ENCODE data around the gene BBS1.

BBS1 gene

DNA sequence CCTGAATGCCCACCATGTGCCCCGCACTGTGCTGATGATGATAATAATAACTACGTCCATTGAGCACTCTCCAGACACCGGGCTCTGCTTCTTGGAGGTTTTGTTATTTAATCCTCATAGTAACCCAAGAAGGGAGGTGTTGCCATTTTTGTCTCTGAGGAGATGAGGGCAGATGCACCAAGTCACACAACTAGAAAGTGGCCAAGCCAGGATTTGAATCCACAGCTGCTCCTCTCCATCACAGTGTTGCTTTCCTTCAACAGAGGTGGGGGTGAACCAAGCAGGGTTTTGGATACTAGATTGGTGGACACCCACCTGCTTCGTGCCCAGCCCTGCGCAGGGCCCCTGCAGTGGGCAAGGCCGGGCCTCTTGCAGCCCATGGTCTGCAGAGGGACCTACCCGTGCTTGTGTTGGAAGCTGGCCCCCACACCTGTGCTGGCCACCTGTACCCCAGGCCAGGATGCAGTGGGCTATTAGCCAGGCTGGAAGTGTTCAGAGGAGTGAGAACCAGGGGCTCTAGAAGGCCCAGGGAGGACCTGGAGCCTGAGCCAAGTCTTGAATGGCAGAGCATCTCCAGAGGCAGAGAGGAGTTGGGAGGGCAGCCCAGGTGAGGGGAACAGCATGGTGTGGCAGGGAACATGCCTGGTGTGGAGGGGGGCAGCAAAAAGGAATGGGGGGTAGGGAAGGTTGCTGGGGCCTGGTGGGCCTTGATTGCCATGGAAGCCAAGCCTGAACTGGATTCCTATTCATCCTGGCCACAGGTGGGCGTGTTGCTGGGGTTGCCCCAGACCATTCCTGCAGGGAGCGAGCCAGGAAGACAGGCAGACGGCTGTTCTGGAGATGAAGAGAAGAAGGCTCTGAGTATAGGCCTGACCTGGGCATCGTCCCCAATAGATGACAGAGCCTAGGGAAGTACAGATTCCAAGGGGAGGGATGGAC lies 32.9 kb upstream of the BBS1 start:
- DNase-seq = no peak

DNA sequence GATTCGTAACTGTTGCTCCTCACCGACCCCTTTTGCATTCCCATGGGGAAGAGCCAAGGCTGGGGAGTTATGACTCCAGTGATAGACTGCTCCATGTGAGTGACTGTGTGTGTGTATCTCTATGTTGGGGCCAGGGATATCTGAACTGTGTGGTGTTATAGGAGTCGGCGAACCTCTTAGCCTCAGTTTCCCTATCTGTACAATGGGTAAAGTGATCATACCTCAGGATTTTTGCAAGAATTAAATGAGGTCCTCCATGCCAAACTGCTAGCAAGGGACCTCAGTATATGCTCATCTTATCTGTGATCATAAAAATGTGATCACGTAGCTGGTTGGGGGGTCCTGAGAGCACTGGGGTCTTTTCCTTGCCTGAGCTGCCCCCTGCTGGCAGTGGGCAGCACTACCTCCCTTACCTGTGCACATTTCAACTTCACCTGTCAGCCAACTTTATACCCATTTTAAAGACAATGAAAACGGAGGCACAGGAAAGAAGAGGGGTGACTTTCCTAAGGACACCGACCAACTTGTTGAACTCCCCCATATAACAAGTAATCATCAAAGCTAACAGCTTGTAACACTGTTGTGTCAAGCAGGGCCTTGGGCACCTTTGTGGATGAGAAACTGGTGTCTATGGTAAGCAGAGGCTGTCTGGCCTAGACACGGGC lies 31.6 kb upstream of the BBS1 start:
- no peak for DNase-seq

DNA sequence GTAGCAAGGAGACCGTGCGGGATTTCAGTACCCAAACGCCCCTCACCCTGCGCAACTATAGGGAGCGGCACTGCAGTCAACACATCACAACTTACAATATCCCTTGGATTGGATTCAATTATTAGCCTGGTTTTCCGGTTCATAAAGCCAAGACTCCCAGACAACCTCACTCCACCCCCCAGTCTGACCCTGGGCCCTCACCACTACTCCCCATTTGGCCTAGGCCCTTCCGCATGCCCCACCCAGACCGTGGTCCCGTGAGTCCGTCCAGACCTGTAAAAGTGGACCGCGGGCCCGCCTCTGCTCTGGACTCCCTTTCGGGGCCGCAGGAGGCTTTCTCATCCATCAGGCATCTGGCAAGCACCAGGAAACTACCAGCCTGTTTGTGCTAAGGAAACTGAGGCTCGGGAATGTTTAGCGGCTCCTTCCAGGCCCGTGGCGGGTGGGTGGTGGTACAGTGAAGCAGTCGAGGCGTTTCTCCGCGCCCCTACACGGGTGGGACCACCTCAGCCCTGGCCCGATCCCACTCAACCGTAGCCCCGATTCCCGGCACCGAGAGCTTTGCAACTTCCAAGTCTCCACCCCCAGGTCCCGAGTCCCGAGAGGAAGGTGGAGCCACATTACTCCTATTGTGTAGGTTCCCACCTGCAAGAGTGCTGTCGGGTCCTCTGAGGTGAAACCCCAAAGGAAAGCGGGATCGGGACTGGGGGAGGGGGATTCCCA lies 30.9 kb upstream of the BBS1 start:
- no peak for DNase-seq

DNA sequence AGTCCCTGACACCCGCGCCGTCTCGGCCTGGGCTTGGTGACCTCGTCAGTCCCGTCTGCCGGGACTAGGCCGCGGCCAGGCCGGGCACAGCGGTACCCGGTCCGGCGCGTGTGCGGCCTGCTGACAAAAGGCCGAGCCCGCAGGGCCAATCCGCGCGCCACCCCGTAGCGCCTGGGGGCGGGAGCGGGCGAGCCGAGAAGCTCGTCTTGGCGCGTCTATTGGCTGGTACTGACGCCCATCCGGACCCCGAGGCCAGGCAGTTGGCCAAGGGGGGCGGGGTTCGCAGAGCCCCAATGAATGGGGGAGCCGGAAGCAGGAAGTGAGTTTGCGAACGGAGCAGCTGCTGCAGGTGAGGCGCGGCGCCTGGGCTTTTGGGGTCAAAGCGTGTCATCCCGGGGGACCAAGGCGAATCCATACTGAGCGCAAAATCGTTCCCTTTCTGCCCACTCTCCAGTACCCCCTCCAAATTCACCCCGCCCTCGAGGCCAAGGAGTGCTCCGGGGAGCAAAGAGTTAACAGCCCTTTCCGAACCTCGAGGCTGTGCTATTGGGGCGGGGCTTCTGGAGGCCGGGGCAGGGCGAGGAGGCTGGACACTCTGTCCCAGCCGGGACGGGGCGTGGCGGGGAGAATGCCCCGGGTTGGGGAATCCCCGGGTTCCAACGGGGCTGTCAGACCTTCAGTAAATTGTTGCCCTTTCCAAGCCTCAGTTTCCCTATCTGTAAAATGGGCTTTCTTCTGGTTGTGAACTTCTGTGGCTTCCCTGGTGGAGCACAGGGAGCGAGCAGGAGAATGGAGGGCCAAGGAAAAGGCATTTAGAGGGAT lies 30.1 kb upstream of the BBS1 start, which contains the start of gene DPP3:
TSS of gene DPP3 (plus strand) at position 318 of the 822 bp plus-strand sequence. CDS start 1,767 bp downstream, outside the sequence.
- DNase-seq = peak; percentile 68 to 96 (median 88)

DNA sequence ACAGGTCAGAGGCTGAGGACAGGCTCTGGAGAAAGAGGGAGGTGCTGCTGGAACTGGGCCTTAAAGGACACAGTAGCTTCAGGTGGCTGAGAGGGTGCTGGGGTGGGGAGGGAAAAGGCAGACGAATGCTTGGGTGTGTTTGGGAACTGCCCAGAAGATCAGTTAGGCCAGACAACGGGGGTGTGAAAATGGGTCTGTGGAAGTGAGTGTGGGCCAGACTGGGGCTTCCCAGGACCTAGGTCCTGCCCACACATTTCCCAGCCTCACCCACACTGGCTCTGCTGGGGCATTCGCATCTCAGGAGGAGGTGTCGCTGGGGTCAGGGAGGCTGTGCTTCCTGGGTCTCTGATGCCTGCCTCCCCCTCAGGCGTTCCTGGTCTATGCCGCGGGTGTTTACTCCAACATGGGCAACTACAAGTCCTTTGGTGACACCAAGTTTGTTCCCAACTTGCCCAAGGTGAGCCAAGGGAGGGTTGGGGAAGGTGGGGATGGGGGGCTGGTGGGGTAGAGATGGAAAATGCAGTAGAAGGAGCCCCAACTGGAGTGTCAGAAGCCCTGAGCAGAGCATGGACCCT lies 25.5 kb upstream of the BBS1 start:
- DNase-seq = no peak

DNA sequence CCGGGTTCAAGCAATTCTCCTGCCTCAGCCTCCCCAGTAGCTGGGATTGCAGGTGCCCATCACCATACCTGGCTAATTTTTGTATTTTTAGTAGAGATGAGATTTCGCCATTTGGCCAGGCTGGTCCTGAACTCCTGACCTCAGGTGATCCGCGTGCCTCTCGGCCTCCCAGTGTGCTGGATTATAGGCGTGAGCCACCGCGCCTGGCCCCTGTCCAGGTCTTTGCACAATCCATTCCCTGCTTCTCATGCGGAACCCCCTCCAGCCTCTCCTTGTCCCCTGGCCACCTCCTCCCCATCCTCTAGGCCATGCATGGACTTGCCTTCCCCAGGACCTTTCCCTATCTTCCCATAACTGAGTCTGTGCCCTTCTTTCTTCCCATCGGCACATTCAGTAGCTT lies 21.5 kb upstream of the BBS1 start:
- no peak for DNase-seq

DNA sequence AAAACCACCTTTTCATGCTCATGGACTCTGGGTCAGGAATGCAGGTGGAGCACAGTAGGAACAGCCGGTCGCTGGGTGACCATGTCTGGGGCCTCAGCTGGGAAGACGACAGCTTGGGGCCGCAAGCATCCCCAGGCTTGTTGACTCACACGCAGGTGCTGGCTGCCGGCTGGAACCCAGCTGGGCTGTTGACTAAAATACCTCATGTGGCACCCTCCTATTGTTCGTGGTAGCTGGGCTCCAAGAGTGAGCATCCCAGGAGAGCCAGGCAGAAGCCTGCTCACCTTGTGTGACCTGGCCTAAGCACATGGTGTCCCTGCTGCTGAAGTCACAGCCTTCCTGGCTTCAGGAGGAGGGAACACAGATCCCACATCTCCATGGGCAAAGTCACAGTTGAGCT lies 20.8 kb upstream of the BBS1 start:
- DNase-seq = no peak

DNA sequence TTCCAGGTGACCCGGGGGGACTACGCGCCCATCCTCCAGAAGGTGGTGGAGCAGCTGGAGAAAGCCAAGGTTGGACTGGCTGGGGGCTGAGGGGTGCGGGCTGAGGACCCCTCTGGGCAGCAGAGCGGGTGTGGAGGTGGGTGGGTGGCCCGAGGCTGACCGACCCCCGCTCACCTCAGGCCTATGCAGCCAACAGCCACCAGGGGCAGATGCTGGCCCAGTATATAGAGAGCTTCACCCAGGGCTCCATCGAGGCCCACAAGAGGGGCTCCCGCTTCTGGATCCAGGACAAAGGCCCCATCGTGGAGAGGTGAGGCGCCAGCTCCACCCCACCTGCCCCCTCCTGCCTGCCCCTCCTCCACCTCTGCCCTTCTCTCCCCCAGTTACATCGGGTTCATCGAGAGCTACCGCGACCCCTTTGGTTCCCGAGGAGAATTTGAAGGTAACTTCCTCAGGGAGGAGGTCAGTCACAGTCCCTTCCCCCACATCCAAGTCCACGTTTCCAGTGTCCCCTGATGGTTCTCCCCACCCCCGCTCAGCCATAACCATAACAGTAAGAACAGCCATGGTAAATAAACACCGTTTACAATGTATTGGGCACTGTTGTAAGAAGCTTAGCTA lies 19.0 kb upstream of the BBS1 start:
- DNase-seq = no peak

DNA sequence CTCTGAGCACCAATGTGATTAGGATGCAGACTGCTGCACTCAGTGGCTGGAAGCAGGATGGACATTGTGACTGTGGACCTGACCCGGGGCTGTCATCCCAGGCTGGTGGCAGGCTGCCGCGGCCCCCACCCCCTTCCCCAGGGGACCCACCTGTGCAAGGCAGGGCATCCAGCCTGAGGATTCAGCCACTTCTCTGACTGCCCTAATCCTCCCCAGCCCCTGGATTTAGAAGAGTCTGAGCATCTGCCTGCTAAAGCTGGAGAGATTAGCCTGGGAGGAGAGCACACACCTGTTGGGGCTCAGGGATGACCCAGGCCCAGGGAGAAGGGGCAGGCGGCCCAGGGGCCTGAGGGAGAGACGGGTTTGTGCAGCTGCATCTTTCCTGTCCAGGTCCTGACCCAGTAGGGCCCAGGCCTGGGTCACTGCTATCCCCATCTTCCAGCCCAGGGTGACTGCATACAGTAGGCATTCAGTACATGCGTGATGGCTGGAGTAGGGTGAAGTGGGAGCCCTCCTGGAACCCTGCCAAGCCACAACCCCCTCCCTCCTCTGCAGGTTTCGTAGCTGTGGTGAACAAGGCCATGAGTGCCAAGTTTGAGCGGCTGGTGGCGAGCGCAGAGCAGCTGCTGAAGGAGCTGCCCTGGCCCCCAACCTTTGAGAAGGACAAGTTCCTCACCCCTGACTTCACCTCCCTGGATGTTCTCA lies 18.1 kb upstream of the BBS1 start:
- no peak for DNase-seq

DNA sequence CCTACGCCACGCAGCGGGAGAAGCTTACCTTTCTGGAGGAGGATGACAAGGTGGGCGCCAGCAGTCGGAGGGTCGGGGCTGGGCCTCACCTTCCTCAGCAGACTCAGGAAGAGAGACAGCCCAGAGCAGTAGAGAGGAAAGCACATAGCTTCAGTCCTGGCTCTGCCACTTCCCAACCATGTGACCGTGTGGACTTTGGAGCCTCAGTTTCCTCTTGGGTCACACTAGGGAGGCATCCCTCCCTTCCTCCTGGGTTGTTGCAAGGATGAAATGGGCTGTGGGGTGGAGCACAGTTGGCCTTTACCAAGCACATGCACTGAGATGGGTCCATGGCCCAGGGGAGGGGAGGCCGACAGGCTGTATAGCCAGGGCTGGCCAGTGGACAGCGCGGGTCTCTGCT lies 17.3 kb upstream of the BBS1 start:
- DNase-seq = no peak

DNA sequence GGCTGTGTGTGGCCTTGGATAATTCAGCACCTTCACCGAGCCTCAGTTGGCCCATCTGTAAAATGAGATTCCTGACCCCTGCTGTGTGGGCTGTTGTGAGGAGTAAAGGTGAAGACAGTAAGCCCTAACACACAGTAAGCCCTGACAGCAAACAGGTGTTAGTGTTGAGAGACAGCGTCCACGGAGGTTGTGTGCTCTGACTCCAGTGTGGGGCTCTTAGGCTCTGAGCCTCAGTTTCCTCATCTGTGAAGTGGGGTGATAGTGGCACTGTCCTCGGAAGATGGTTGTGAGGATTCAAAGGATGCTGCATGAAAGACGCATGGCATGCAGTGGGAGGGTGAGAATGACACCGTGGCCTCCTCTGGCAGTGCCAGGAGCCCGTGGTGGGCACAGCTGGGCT lies 16.0 kb upstream of the BBS1 start:
- no peak for DNase-seq

DNA sequence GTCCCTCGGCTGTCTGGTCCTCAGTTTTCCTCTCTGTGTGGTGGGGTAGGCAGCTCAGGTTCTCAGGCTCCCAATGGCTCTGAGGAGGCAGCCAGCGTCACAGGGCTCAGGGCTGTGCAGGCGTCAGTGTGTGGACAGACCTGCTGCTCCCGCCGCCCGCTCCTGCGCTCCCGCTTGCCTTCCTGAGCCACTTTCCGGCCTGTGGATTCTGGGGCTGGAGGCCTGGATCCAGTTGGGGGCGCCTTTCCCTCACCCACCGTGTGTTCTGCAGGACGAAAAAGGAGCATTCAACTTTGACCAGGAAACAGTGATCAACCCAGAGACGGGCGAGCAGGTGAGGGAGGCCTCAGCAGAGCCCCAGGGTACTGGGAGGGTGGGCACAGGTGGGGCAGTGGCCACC lies 15.5 kb upstream of the BBS1 start:
- DNase-seq = no peak

DNA sequence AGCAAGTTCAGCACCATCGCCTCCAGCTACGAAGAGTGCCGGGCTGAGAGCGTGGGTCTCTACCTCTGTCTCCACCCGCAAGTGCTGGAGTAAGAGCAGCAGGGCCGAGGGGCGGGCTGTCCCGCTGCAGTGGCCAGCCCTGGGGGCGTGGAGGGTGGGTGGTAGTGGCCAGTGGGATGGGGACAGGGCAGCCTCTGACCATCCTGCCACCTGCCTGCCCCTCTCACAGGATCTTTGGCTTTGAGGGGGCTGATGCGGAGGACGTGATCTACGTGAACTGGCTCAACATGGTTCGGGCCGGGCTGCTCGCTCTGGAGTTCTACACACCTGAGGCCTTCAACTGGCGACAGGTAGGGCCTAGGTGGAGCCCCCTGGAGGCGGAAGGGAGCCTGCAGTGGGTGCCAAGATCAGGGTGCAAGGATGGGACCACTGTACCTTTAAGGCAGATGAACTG lies 15.0 kb upstream of the BBS1 start:
- no peak for DNase-seq

DNA sequence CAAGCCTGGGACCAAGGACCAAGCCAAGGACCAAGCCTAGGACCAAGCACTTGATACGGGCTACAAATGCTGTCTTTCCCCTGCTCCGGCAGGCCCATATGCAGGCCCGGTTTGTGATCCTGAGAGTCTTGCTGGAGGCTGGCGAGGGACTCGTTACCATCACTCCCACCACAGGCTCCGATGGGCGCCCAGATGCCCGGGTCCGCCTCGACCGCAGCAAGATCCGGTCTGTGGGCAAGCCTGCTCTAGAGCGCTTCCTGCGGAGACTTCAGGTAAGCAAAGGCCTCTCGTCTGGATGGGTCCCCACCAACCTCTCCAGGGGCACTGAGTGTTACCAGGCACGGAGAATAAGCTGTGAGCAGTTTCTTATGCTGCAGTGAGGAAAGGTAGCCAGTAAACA lies 13.2 kb upstream of the BBS1 start:
- DNase-seq = no peak

DNA sequence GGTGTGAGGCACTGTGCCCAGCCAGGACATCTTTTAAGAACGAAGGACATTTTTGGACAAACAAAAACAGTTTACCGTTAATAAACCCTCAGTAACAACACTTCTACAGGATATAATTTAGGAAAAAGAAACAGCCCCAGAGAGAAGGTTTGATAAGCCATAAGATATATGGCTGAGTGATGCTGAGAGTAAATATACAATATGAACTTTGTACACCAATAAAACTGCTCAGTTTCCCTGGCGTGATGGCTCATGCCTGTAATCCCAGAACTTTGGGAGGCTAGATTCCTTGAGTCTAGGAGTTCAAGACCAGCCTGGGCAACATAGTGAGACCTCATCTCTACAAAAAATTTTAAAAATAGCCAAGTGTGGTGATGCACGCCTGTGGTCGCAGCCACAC lies 11.9 kb upstream of the BBS1 start:
- DNase-seq = no peak

DNA sequence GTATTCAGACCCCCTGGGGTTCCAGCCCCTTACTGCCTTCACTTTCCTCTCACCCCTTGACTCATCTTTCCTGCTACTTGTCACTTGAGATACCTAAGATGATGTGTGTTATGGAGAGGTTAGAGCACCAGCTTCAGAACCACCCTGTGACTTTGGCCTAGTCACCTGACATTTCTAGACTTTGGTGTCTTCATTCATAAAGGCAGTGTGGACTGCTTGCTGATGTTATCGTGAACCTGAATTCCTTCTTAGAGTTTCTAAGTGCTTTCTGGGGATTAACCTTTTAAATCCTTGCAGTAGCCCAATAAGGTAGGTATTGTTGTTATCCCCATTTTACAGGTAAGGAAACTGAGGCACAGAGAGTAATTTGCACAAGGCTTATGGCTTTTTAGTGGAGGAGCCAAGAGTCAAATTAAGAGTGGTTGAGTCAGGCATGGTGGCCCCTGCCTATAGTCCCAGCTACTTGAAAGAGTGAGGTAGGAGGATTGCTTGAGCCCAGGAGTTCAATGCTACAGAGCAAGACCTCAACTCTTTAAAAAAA lies 5.1 kb upstream of the BBS1 start:
- no peak for DNase-seq

DNA sequence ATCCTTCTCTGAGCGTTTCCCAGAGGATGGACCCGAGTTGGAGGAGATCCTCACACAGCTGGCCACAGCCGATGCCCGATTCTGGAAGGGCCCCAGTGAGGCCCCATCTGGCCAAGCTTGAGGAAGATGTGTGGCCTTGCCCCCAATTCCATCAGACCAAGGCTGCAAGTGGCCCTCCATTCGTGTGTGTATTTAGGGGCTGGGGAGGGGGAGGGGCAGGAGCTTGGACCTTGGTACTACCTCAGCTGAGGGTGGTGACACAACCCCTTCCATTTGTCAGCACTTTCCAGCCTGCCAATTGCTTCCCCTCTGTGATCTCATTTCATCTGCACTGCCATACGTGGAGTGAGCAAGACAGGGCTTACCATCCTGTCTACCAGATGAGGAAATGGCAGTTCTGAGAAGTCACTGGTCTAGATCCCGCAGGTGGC lies 1.3 kb upstream of the BBS1 start:
- no peak for DNase-seq

DNA sequence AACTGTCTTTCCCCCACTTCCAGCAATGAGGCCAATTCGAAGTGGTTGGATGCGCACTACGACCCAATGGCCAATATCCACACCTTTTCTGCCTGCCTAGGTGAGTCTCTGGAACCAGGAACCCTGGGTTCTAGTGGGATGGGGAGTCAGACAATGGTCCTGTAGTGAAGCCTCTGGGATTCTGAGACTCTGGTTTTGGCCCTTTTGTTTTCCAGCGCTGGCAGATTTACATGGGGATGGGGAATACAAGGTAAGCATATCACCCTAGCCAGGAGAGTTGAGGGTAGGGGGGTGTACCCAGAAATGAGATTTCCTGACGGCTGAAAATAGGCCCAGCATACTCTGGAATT lies 530 bp downstream of the BBS1 start:
- no peak for DNase-seq

DNA sequence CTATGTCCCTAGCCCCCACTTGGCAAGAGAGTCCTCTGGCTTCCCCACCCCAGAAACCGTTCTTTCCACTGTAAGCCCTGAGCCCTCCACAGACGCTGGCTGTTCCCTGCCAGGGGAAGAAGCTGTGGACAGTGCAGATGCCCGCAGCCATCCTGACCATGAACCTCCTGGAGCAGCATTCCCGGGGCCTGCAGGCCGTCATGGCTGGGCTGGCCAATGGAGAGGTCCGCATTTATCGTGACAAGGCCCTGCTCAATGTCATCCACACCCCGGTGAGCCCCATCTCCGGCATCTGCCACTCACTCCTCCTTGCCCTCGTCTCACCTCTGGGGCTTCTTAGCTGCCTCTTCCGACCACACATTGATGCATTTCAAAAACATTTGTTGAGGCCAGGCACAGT lies 13.2 kb downstream of the BBS1 start:
- no peak for DNase-seq

DNA sequence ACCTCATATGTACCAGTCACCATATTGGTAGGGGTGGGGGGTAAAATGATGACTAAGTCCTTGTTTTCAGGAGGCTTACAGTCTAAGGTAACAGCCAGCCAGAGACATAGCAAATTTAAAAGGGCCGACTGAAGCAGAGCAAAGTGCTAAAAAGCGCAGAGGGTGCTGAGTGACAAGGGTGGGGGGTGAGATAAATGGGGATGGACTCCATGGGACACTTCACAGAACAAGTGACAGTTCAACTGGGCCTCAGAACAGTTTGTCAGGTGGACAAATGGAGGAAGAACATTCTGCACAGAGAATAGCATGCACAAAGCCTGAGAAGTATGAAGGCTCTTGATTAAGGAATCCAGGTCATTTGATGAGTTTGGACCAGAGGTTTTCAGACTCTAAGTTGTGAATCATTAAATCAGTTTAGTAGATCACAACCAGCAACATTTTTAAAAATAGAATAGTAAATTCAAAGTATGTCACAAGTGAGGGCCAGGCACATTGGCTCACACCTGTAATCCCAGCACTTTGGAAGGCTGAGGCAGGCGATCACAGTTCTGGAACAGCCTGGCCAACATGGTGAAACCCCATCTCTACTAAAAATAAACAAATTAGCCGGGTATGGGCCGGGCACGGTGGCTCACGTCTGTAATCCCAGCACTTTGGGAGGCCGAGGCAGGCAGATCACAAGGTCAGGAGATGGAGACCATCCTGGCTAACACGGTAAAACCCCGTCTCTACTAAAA lies 14.0 kb downstream of the BBS1 start:
- DNase-seq = no peak
